Fibroblast of lung (primary cell): ENCODE measurements around the gene EGLN1. TPM values are rescaled to one million over a fixed set of nuclear protein-coding genes. Genes with fewer than 3 reads are reported as not detected.

ENCODE experiments used
- DNase-seq, 2 donors: peaks; one replicate each; pipeline versions ENCODE4 v3.0.0 to v3.0.0-alpha.2; 2010; ENCODE audit warnings: low read depth in 2 of 2
- H2AFZ ChIP-seq: 2 replicates; pipeline ENCODE4 v1.5.1; 2012; ENCODE audit warnings: low read length, control low read depth, inconsistent platforms
- H3K27ac ChIP-seq: 2 replicates; pipeline ENCODE4 v1.5.1; 2011; ENCODE audit warnings: low read length, control low read depth; ENCODE audit not compliant: insufficient read depth
- H3K27me3 ChIP-seq: 2 replicates; pipeline ENCODE4 v1.5.1; 2011; ENCODE audit warnings: mild to moderate bottlenecking, low read length; ENCODE audit not compliant: control insufficient read depth, insufficient read depth
- H3K36me3 ChIP-seq: 2 replicates; pipeline ENCODE4 v1.5.1; 2011; ENCODE audit warnings: low read length; ENCODE audit not compliant: control insufficient read depth, insufficient read depth
- H3K4me1 ChIP-seq: 2 replicates; pipeline ENCODE4 v1.5.1; 2011; ENCODE audit warnings: low read length; ENCODE audit not compliant: control insufficient read depth, insufficient read depth; ENCODE audit errors: extremely low read depth
- H3K4me2 ChIP-seq: 2 replicates; pipeline ENCODE4 v1.5.1; 2011; ENCODE audit warnings: low read length, control low read depth; ENCODE audit not compliant: insufficient read depth; ENCODE audit errors: extremely low read depth
- H3K4me3 ChIP-seq, 4 experiments: fragments of 200-600 bp in 1 of 4; sonication (generic) in 1 of 4; replicated peaks in 1 of 4; 2 replicates each; pipeline ENCODE4 v1.5.1; 2011 to 2016; ENCODE audit warnings: low read length in 4 of 4, low read depth in 3 of 4, mild to moderate bottlenecking in 3 of 4, control low read depth in 2 of 4, inconsistent platforms in 1 of 4, mixed read lengths in 1 of 4; ENCODE audit not compliant: insufficient read depth in 1 of 4; ENCODE audit errors: control extremely low read depth in 1 of 4
- H3K79me2 ChIP-seq: 2 replicates; pipeline ENCODE4 v1.5.1; 2012; ENCODE audit warnings: mild to moderate bottlenecking, low read length, inconsistent platforms; ENCODE audit not compliant: control insufficient read depth, insufficient read depth
- H3K9ac ChIP-seq: 2 replicates; pipeline ENCODE4 v1.5.1; 2011; ENCODE audit warnings: mild to moderate bottlenecking, low read length, control low read depth; ENCODE audit not compliant: insufficient read depth
- H3K9me3 ChIP-seq: 2 replicates; pipeline ENCODE4 v1.5.1; 2012; ENCODE audit warnings: low read depth, low read length; ENCODE audit not compliant: control insufficient read depth, insufficient read depth
- H4K20me1 ChIP-seq: 2 replicates; pipeline ENCODE4 v1.5.1; 2011; ENCODE audit warnings: low read length; ENCODE audit not compliant: control insufficient read depth, insufficient read depth; ENCODE audit errors: extremely low read depth
- CTCF ChIP-seq, 2 donors: IDR thresholded peaks in 1 of 2; conservative IDR thresholded peaks in 1 of 2; 1 replicate in 1 of 2; 2 replicates in 1 of 2; pipeline ENCODE4 v1.5.1; 2011 to 2012; ENCODE audit warnings: low read length in 2 of 2, control low read depth in 1 of 2, inconsistent platforms in 1 of 2, low read depth in 1 of 2, mild to moderate bottlenecking in 1 of 2
- EZH2 ChIP-seq: IDR thresholded peaks from 2 replicates; pipeline ENCODE4 v1.5.1; 2012; ENCODE audit warnings: low read length, control low read depth, mild to moderate bottlenecking; ENCODE audit errors: missing control alignments
- polyA plus RNA-seq, 2 donors: library from polyadenylated mRNA; depleted of rRNA in 1 of 2; stranded (reverse) in 1 of 2; unstranded in 1 of 2; fragments of >200 nt; gene quantifications; 2 replicates each; pipeline ENCODE4 v1.2.1, GENCODE V29; 2011 to 2012; ENCODE audit warnings: missing spikeins in 1 of 2
- total RNA-seq: library from RNA; depleted of rRNA; stranded (reverse); fragments of >200 nt; gene quantifications from 2 replicates; pipeline ENCODE4 v1.2.1, GENCODE V29; 2014

The EGLN1 gene
- total and polyA plus RNA-seq, 2 donors (not counting 1 experiment from before 2014, with no cell fraction given): 49.3 to 50.9 TPM

GRCh38 chr1:231418101-231418740 is 3.9 kb downstream of the EGLN1 start:
- H3K4me3 ChIP-seq: peak overlapping the region; percentile 57 to 95 (median 84)
- no peaks in the 10 kb centered on the region for H3K9me3 ChIP-seq
- H4K20me1 ChIP-seq: no peaks in the 10 kb centered on the region
- no peak overlapping the region for H3K9ac ChIP-seq
- H3K79me2 ChIP-seq: peaks cover 78% of the 10 kb centered on the region
- TF ChIP-seq CTCF (conservative IDR thresholded peaks at IDR 0.05 in 1 of 2, IDR thresholded peaks at IDR 0.05 in 1 of 2; ENCODE audit: low read depth in 1 of 2, low read length in 2 of 2): no peak
- no peak for TF ChIP-seq EZH2
- H3K36me3 ChIP-seq: no peaks in the 10 kb centered on the region
- H2AFZ ChIP-seq: no peak overlapping the region
- peaks cover 4% of the 10 kb centered on the region for H3K4me1 ChIP-seq
- H3K4me2 ChIP-seq: peak overlapping the region; percentile 74
- H3K27ac ChIP-seq: peak overlapping the region; percentile 15
- DNase-seq: no peak
- no peaks in the 10 kb centered on the region for H3K27me3 ChIP-seq

- TF ChIP-seq CTCF (conservative IDR thresholded peaks at IDR 0.05 in 1 of 2, IDR thresholded peaks at IDR 0.05 in 1 of 2; ENCODE audit: low read depth in 1 of 2, low read length in 2 of 2) (no peak), EZH2 (no peak)
- Histone ChIP-seq H3K36me3 (no peaks in the 10 kb centered on the region), H3K4me3 (peak overlapping the region in 3 of 4 experiments; percentile 18 to 87 (median 34)), H3K27me3 (no peaks in the 10 kb centered on the region), H4K20me1 (no peaks in the 10 kb centered on the region), H3K9me3 (no peaks in the 10 kb centered on the region), H2AFZ (no peak overlapping the region), H3K79me2 (peaks cover 83% of the 10 kb centered on the region), H3K9ac (no peak overlapping the region), H3K27ac (no peak overlapping the region), H3K4me2 (peak overlapping the region; percentile 76), H3K4me1 (peaks cover 4% of the 10 kb centered on the region)
- no peak for DNase-seq
These were observed 4.6 kb downstream of the EGLN1 start for GRCh38 chr1:231417513-231417912.

- TF ChIP-seq CTCF (conservative IDR thresholded peaks at IDR 0.05 in 1 of 2, IDR thresholded peaks at IDR 0.05 in 1 of 2; ENCODE audit: low read depth in 1 of 2, low read length in 2 of 2) (no peak), EZH2 (no peak)
- H3K9ac ChIP-seq: no peak overlapping the region
- no peak overlapping the region for H3K27ac ChIP-seq
- H3K4me1 ChIP-seq: peaks cover 4% of the 10 kb centered on the region
- H3K4me3 ChIP-seq: peak overlapping the region in 2 of 4 experiments; percentile 4 to 34
- no peaks in the 10 kb centered on the region for H3K27me3 ChIP-seq
- no peaks in the 10 kb centered on the region for H4K20me1 ChIP-seq
- H2AFZ ChIP-seq: no peak overlapping the region
- peak overlapping the region; percentile 41 for H3K4me2 ChIP-seq
- peaks cover 89% of the 10 kb centered on the region for H3K79me2 ChIP-seq
- H3K9me3 ChIP-seq: no peaks in the 10 kb centered on the region
- no peaks in the 10 kb centered on the region for H3K36me3 ChIP-seq
- DNase-seq: peak in 1 of 2 donors; percentile 27
These were observed 5.2 kb downstream of the EGLN1 start for GRCh38 chr1:231416901-231417300.
